Measurements from ENCODE around the gene USP20.

DNA sequence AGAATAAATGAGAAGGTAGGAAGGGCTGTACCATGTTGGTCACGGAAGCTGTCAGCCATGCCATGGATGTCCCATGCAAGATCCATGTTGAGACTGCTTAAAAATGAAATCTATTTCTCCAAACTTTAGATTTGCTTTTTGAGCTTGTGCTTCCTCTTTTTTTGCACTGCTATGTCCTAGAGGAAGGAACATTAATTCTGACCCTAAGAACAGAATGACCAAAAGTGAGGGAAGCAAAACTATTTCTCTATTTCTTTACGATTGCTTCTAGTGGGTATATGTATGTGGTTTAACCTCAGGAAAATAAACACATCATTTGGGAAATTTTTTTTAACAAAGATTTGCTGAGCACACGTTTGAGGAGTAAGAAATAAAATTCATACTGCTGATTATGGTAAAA is 84.6 kb downstream of the USP20 start:
- TF ChIP-seq, protein P1, sequence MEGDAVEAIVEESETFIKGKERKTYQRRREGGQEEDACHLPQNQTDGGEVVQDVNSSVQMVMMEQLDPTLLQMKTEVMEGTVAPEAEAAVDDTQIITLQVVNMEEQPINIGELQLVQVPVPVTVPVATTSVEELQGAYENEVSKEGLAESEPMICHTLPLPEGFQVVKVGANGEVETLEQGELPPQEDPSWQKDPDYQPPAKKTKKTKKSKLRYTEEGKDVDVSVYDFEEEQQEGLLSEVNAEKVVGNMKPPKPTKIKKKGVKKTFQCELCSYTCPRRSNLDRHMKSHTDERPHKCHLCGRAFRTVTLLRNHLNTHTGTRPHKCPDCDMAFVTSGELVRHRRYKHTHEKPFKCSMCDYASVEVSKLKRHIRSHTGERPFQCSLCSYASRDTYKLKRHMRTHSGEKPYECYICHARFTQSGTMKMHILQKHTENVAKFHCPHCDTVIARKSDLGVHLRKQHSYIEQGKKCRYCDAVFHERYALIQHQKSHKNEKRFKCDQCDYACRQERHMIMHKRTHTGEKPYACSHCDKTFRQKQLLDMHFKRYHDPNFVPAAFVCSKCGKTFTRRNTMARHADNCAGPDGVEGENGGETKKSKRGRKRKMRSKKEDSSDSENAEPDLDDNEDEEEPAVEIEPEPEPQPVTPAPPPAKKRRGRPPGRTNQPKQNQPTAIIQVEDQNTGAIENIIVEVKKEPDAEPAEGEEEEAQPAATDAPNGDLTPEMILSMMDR (IDR thresholded peaks at IDR 0.05): no peak
- no peak for TF ChIP-seq SIN3A (IDR thresholded peaks at IDR 0.05; ENCODE audit: borderline replicate concordance, insufficient read depth, low read depth, low read length)
- no peak for TF ChIP-seq POLR2AphosphoS5 (IDR thresholded peaks at IDR 0.05; ENCODE audit: low read depth, low read length)
